Esophagus muscularis mucosa (tissue), 4 donors: ENCODE measurements around the gene HOXC5.

Experiments used
- CTCF ChIP-seq, 3 experiments: fragments of 200-600 bp in 2 of 3; fragments of 450-650 bp in 1 of 3; sonication (generic) in 2 of 3; IDR thresholded peaks; one replicate each; pipeline ENCODE4 v1.5.1; 2017 to 2019; ENCODE audit warnings: antibody characterized with exemption in 3 of 3, mild to moderate bottlenecking in 2 of 3, moderate library complexity in 1 of 3
- EP300 ChIP-seq: sonication (generic); formaldehyde crosslinking; IDR thresholded peaks from one replicate; pipeline ENCODE4 v1.6.1; 2017; ENCODE audit warnings: antibody characterized with exemption
- POLR2A ChIP-seq: fragments of 450-650 bp; IDR thresholded peaks from one replicate; pipeline ENCODE4 v1.6.1; 2017; ENCODE audit warnings: antibody characterized with exemption, moderate library complexity, mild to moderate bottlenecking, low read depth
- POLR2AphosphoS5 ChIP-seq, 2 donors: sonication (generic); formaldehyde crosslinking; IDR thresholded peaks; one replicate each; pipeline ENCODE4 v1.6.1; 2017; ENCODE audit warnings: antibody characterized with exemption in 2 of 2

- TF ChIP-seq EP300 (no peak), CTCF (IDR thresholded peaks at IDR 0.05) (no peak), POLR2A (no peak), POLR2AphosphoS5 (IDR thresholded peaks at IDR 0.05) (no peak)
Measured at GRCh38 chr12:53994264-53995001, 38.4 kb upstream of the HOXC5 start.
